ENCODE data around the gene REC114.

The REC114 gene

GRCh38 chr15:73582851-73583379 is 140.0 kb downstream of the REC114 start:
- DNase-seq, result no peak

- DNase-seq, result no peak
Observed at GRCh38 chr15:73583544-73583943, 140.6 kb downstream of the REC114 start.

GRCh38 chr15:73584699-73585420 is 141.9 kb downstream of the REC114 start:
- DNase-seq, result no peak

GRCh38 chr15:73585871-73586654 is 143.1 kb downstream of the REC114 start:
- no peak for DNase-seq

- DNase-seq, result no peak
Observed at GRCh38 chr15:73589766-73590165, 146.8 kb downstream of the REC114 start.

GRCh38 chr15:73590263-73590662 is 147.3 kb downstream of the REC114 start:
- no peak for DNase-seq

GRCh38 chr15:73593304-73594074 is 150.5 kb downstream of the REC114 start:
- DNase-seq, result no peak

GRCh38 chr15:73594109-73594508 is 151.1 kb downstream of the REC114 start:
- DNase-seq, result no peak

GRCh38 chr15:73596174-73596573 is 153.2 kb downstream of the REC114 start:
- no peak for DNase-seq

- DNase-seq, result no peak
Observed at GRCh38 chr15:73597036-73597638, 154.2 kb downstream of the REC114 start.

- DNase-seq, result no peak
Observed at GRCh38 chr15:73598530-73599160, 155.7 kb downstream of the REC114 start.

- DNase-seq, result no peak
Observed at GRCh38 chr15:73599934-73600333, 157.0 kb downstream of the REC114 start.

GRCh38 chr15:73600413-73601335 is 157.7 kb downstream of the REC114 start:
- no peak for DNase-seq

GRCh38 chr15:73601451-73602445 is 158.8 kb downstream of the REC114 start:
- DNase-seq, result no peak

- DNase-seq, result no peak
Observed at GRCh38 chr15:73602446-73602843, 159.5 kb downstream of the REC114 start.

- DNase-seq, result no peak
Observed at GRCh38 chr15:73602992-73603391, 160.0 kb downstream of the REC114 start.

GRCh38 chr15:73604477-73604876 is 161.5 kb downstream of the REC114 start:
- no peak for DNase-seq

- DNase-seq, result no peak
Observed at GRCh38 chr15:73605759-73606436, 162.9 kb downstream of the REC114 start.

GRCh38 chr15:73607405-73607804 is 164.4 kb downstream of the REC114 start:
- DNase-seq, result no peak

Data from NCI-H2081 treated with DMSO at 0.1 percent for 48 hours (cell line).